ENCODE data around the gene ZNF197.
"Not testable (repeated sequence)": the region's sequence is repeated elsewhere in the genome, so short reads cannot be mapped to it uniquely, and the experiment has no call there.

Gene ZNF197

GRCh38 chr3:44624749-44625480, at the start of gene ZNF197:
Gene ZNF197, plus strand, starts transcription at chr3:44625036. Its CDS starts 4,119 bp downstream, at chr3:44629155.
- peak; percentile 96 for DNase-seq (ENCODE audit: low spot score)

- no peak for DNase-seq (ENCODE audit: low spot score)
Measured at GRCh38 chr3:44576613-44577012, 48.2 kb upstream of the ZNF197 start.

- DNase-seq (ENCODE audit: low spot score), result not testable (repeated sequence)
Measured at GRCh38 chr3:44577354-44577952, 47.4 kb upstream of the ZNF197 start.

GRCh38 chr3:44578316-44578715, 46.5 kb upstream of the ZNF197 start:
- not testable (repeated sequence) for DNase-seq (ENCODE audit: low spot score)

GRCh38 chr3:44578924-44579515, 45.8 kb upstream of the ZNF197 start:
- not testable (repeated sequence) for DNase-seq (ENCODE audit: low spot score)

- not testable (repeated sequence) for DNase-seq (ENCODE audit: low spot score)
Measured at GRCh38 chr3:44579749-44580148, 45.1 kb upstream of the ZNF197 start.

GRCh38 chr3:44580971-44581370, 43.9 kb upstream of the ZNF197 start:
- not testable (repeated sequence) for DNase-seq (ENCODE audit: low spot score)

GRCh38 chr3:44584646-44585501, 40.0 kb upstream of the ZNF197 start, which contains the start of gene ZNF660:
Gene ZNF660, plus strand, starts transcription at chr3:44584964. Its CDS starts 9,230 bp downstream, at chr3:44594194.
- DNase-seq (ENCODE audit: low spot score), result peak; percentile 92

- DNase-seq (ENCODE audit: low spot score), result no peak
Measured at GRCh38 chr3:44596621-44597020, 28.2 kb upstream of the ZNF197 start.

- DNase-seq (ENCODE audit: low spot score), result no peak
Measured at GRCh38 chr3:44601749-44602148, 23.1 kb upstream of the ZNF197 start.

GRCh38 chr3:44612678-44613077, 12.2 kb upstream of the ZNF197 start:
- no peak for DNase-seq (ENCODE audit: low spot score)

GRCh38 chr3:44628716-44629115, 3.9 kb downstream of the ZNF197 start:
- no peak for DNase-seq (ENCODE audit: low spot score)

- no peak for DNase-seq (ENCODE audit: low spot score)
Measured at GRCh38 chr3:44632193-44632592, 7.4 kb downstream of the ZNF197 start.

- DNase-seq (ENCODE audit: low spot score), result no peak
Measured at GRCh38 chr3:44642337-44642736, 17.5 kb downstream of the ZNF197 start.

GRCh38 chr3:44643024-44643423, 18.2 kb downstream of the ZNF197 start:
- DNase-seq (ENCODE audit: low spot score), result no peak

GRCh38 chr3:44647771-44648170, 22.9 kb downstream of the ZNF197 start:
- no peak for DNase-seq (ENCODE audit: low spot score)

GRCh38 chr3:44648564-44649229, 23.9 kb downstream of the ZNF197 start, which contains the start of gene ZNF35:
Gene ZNF35, plus strand, starts transcription at chr3:44648732. Its CDS starts 2,336 bp downstream, at chr3:44651068.
- DNase-seq (ENCODE audit: low spot score), result peak; percentile 94

GRCh38 chr3:44649709-44650108, 24.9 kb downstream of the ZNF197 start:
- DNase-seq (ENCODE audit: low spot score), result no peak

- DNase-seq (ENCODE audit: low spot score), result no peak
Measured at GRCh38 chr3:44654039-44654438, 29.2 kb downstream of the ZNF197 start.

- no peak for DNase-seq (ENCODE audit: low spot score)
Measured at GRCh38 chr3:44659015-44659414, 34.2 kb downstream of the ZNF197 start.

GRCh38 chr3:44659434-44659833, 34.6 kb downstream of the ZNF197 start:
- DNase-seq (ENCODE audit: low spot score), result no peak

Measured in cerebellar cortex (tissue), 1 donor.